ENCODE measurements around the gene ZNF687.

- TF ChIP-seq CTCF (IDR thresholded peaks at IDR 0.05; ENCODE audit: borderline replicate concordance, extremely low read depth, low read length, poor library complexity, severe bottlenecking): no peak
- TF ChIP-seq EZH2 (IDR thresholded peaks at IDR 0.05; ENCODE audit: borderline replicate concordance, low read depth, low read length, severe bottlenecking): no peak
Observed at GRCh38 chr1:151318975-151319374, 36.9 kb downstream of the ZNF687 start.
